Measurements from ENCODE around the gene UBE2D1. TPM values are rescaled to one million over a fixed set of nuclear protein-coding genes. Genes with fewer than 3 reads are reported as not detected.
A peak's percentile ranks its signal among the peaks of the same experiment; 100 is the strongest.

The UBE2D1 gene
- total RNA-seq, 1 donor from 2014 or later = 56.0 TPM

GRCh38 chr10:58373442-58373827 lies 38.6 kb downstream of the UBE2D1 start:
- H3K4me1 ChIP-seq = peaks cover 15% of the 10 kb centered on the region
- TF ChIP-seq CTCF (IDR thresholded peaks at IDR 0.05; ENCODE audit: borderline replicate concordance) = no peak
- H3K27ac ChIP-seq (replicated peaks) = no peak overlapping the region
- H3K4me3 ChIP-seq = no peak overlapping the region
- DNase-seq = no peak
- H3K36me3 ChIP-seq = peaks cover 5% of the 10 kb centered on the region
- intact Hi-C loops (cut with micrococcal nuclease) = no loop called here
- H3K27me3 ChIP-seq (ENCODE audit: low read depth) = no peaks in the 10 kb centered on the region
- no peaks in the 10 kb centered on the region for H3K9me3 ChIP-seq (replicated peaks)

- peaks cover 6% of the 10 kb centered on the region for H3K36me3 ChIP-seq
- H3K27ac ChIP-seq (replicated peaks) = no peak overlapping the region
- intact Hi-C loops (cut with micrococcal nuclease) = loop anchor here (10.0 kb wide), 2 partner anchors 48 to 178 kb away; partner anchors contain the start of gene UBE2D1
- no peaks in the 10 kb centered on the region for H3K9me3 ChIP-seq (replicated peaks)
- no peak for TF ChIP-seq CTCF (IDR thresholded peaks at IDR 0.05; ENCODE audit: borderline replicate concordance)
- H3K4me1 ChIP-seq = peaks cover 33% of the 10 kb centered on the region
- no peaks in the 10 kb centered on the region for H3K27me3 ChIP-seq (ENCODE audit: low read depth)
- no peak overlapping the region for H3K4me3 ChIP-seq
- DNase-seq = no peak
These were observed 47.7 kb downstream of the UBE2D1 start for GRCh38 chr10:58382489-58382995.

GRCh38 chr10:58384095-58384494 lies 49.3 kb downstream of the UBE2D1 start:
- Histone ChIP-seq H3K27ac (replicated peaks) (peak overlapping the region; percentile 91), H3K9me3 (replicated peaks) (no peaks in the 10 kb centered on the region), H3K36me3 (peaks cover 22% of the 10 kb centered on the region), H3K27me3 (ENCODE audit: low read depth) (no peaks in the 10 kb centered on the region), H3K4me3 (peak overlapping the region; percentile 79), H3K4me1 (peaks cover 39% of the 10 kb centered on the region)
- no peak for DNase-seq
- no peak for TF ChIP-seq CTCF (IDR thresholded peaks at IDR 0.05; ENCODE audit: borderline replicate concordance)
- intact Hi-C loops (cut with micrococcal nuclease) = loop anchor here (10.0 kb wide), 2 partner anchors 49 to 179 kb away; partner anchors contain the start of gene UBE2D1

GRCh38 chr10:58384544-58384998 lies 49.8 kb downstream of the UBE2D1 start:
- intact Hi-C loops (cut with micrococcal nuclease) = loop anchor here (10.0 kb wide), 2 partner anchors 50 to 180 kb away; partner anchors contain the start of gene UBE2D1
- DNase-seq = no peak
- peak overlapping the region; percentile 79 for H3K4me3 ChIP-seq
- H3K36me3 ChIP-seq = peaks cover 27% of the 10 kb centered on the region
- H3K27ac ChIP-seq (replicated peaks) = peak overlapping the region; percentile 91
- TF ChIP-seq CTCF (IDR thresholded peaks at IDR 0.05; ENCODE audit: borderline replicate concordance) = no peak
- H3K4me1 ChIP-seq = peaks cover 39% of the 10 kb centered on the region
- H3K9me3 ChIP-seq (replicated peaks) = no peaks in the 10 kb centered on the region
- no peaks in the 10 kb centered on the region for H3K27me3 ChIP-seq (ENCODE audit: low read depth)

GRCh38 chr10:58384999-58385783 lies 50.4 kb downstream of the UBE2D1 start, which contains the start of gene TFAM:
Gene TFAM (plus strand): TSS chr10:58385410. CDS start chr10:58385548, 138 bp downstream.
- Histone ChIP-seq H3K4me1 (peaks cover 39% of the 10 kb centered on the region), H3K27ac (replicated peaks) (peak within 1 kb of the TSS; percentile 91), H3K36me3 (peaks cover 33% of the 10 kb centered on the region), H3K9me3 (replicated peaks) (no peaks in the 10 kb centered on the region), H3K27me3 (ENCODE audit: low read depth) (no peaks in the 10 kb centered on the region), H3K4me3 (peak within 1 kb of the TSS; percentile 79)
- intact Hi-C loops (cut with micrococcal nuclease) = loop anchor here (10.0 kb wide), 2 partner anchors 50 to 180 kb away; partner anchors contain the start of gene UBE2D1
- peak; percentile 73 for TF ChIP-seq CTCF (IDR thresholded peaks at IDR 0.05; ENCODE audit: borderline replicate concordance)
- peak; percentile 98 for DNase-seq
